Measurements from ENCODE around the gene CCDC9B.

The CCDC9B gene

DNA sequence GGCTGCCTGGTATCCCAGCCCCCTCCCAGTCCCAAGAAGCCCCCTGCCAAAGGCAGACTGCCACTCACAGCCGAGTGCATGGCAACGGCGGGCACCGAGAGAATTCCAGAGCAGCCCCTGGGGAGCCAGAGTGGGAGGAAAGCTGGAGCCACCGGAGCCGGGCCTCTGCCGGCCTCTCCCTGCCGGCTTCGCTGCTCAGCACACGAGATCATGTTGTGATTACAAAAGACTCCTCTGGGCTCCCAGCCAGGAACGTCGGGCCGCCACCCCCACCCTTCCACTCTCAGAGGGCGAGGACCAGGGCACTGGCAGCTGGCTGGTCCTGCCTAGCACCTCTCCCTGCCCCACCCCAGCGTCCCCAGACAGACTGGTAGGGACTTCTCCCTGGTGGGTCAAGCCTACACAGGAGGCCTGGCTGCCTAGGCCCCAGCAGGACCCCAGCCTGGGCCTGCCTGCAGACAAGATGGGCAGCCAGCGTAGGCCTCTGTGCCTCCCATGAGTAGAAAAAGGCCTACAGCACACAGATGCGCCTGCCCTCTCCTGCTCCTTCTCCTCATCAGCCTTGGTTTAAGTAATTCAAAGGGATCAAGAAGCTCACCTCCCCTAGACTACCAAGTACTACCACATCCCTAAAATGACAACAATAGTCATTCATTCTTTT, at the start of gene CCDC9B:
TSS of gene CCDC9B (minus strand) at position 200 of the 661 bp plus-strand sequence. CDS start at position 80, 120 bp downstream.
- no peak for DNase-seq

DNA sequence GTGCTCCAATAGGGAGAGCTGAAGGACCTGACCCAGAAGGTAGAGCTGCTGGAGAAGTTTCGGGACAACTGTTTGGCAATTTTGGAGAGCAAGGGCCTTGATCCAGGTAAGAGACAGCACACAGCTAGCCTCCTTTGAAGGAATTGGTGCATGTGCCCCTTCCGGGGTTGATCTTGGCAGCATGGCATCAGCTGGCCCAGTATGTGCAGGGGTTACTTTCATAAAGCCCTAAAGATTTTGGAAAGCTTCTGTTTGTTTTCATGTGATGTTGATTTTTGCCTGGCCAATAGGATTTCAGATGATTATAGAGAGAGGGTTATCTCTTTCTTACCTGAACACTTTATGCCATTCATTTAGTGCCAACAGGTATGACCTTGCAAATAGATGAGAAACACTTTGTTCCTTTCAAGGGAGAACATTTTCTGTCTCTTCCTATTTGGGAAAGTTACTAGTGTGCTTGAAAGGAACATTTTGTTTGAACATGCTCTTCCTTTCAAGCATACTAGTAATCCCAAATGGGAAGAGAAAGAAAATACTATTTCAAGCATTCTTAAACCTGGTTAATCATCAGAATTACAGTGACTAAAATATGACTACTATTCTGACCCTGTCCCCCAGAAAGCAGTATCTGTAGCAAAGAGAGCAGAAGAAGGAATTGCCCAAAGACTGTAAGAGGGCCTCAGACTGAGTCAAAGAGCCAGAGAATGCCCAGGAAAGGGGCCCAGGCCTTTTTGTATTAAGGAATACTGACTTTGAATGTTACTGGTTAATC, 49.3 kb upstream of the CCDC9B start:
- no peak for DNase-seq

DNA sequence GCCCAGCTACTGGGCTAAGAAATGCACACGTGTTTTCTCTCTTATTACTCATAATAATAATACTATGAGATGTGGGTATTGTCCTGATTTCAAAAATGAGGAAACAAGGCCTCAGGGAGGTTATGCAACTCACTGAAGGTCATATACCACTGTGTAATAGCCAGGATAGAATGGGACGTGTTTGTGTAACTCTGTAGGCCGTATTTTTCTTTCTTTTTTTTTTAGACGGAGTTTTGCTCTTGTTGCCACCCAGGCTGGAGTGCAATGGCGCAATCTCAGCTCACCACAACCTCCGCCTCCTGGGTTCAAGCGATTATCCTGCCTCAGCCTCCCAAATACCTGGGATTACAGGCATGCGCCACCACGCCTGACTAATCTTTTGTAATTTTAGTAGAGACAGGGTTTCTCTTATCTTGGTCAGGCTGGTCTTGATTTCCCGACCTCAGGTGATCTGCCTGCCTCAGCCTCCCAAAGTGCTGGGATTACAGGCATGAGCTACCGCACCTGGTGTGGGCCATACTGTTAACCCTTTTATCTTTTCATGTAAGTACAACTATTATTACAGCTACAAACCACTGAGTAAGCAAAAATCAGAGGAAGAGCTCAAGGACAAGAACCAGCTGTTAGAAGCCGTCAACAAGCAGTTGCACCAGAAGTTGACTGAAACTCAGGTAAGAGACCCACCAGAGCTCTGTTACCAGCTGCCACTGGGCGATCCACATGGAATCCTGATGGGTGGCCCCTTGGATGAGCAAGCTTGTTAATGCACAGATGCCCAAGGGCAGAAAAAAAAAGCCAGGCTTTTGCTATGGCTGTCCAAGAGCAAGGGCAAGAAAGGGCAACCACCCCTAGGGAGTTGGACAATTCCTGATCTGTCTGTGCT, 48.4 kb upstream of the CCDC9B start:
- no peak for DNase-seq

DNA sequence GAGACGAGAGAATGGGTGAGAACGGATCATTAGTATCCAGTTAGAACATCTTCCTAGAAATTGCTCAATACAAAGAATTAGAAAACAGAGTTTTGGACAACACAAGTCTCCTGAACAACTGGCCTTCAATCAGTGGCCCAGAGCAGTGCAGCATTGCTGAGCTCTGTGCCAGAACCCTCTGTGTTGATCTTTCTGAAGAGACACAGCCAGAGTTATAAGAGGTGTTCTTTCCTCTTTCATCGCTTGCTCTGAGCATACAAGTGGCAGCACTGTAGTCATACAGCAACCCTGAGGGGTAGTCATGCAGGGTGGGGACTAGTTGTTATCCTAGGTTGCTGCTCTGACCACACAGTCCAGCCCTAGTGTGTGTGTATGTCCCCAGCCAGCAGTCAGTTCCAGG, 45.7 kb upstream of the CCDC9B start:
- no peak for DNase-seq

DNA sequence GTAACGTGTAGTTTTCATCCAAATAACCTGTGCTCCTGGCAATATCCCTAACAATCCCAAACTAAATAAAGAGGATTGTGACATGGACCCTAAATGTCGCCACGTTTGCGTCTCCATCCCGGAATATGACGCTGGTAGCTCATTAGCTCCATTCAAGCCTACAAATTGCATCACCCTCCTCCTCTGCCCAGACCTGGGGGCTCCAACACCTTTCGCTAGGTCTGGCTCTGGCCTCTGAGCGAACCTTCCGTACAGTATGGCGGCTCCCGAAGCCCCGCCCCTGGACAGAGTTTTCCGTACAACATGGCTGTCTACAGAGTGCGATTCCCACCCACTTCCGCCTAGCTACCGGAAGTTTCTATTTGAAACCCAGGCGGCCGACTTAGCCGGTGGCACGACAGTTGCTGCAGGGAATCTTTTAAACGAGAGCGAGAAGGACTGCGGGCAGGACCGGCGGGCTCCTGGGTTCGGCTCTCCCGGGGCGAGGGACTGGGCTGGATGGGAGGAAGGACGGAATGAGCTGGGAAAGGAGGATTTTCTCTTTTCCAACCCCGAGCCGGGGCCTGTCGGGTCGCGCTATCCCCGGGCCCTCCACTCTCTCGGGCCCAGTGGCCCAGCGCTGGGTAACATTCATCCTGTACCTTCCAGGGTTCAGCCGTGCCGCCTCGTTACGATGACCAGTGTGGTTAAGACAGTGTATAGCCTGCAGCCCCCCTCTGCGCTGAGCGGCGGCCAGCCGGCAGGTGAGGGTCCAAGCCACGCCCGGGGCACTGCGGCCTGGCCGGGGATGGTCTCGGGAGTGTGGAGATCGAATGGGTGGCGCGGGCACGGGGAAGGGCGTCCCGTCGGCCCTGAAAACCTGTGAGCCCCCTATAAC, 42.1 kb upstream of the CCDC9B start, which contains the start of gene KNSTRN:
TSS of gene KNSTRN (plus strand) at position 142 of the 877 bp plus-strand sequence. CDS start at position 257, 115 bp downstream.
- DNase-seq, result peak; percentile 93

DNA sequence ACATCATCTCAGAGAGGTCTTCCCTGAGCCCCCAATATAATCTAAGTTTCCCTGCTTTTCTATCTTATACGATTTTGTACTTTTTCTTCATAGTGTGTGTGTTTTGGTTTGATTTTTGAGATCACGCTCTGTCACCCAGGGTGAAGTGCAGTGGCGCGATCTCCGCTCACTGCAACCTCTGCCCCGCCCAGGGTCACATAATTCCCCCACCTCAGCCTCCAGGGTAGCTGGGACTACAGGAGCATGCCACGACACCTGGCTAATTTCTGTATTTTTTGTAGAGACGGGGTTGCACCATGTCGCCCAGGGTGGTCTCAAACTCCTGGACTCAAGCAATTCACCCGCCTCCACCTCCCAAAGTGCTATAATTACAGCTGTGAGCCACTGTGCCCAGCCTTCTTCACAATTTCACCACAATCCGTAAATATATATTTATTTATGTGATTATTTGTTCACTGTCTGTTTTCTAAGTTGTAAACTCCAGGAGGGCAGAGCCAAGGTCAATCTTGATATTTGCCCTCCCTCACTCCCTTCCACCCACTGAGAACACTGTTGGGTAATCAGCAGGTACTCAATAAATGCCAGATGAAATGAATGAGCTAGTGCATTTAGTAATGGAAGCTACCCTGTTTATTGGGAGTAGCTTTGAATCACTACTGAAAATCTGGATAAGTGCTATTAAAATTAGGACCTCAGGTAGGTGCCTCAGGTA, 41.2 kb upstream of the CCDC9B start:
- no peak for DNase-seq

DNA sequence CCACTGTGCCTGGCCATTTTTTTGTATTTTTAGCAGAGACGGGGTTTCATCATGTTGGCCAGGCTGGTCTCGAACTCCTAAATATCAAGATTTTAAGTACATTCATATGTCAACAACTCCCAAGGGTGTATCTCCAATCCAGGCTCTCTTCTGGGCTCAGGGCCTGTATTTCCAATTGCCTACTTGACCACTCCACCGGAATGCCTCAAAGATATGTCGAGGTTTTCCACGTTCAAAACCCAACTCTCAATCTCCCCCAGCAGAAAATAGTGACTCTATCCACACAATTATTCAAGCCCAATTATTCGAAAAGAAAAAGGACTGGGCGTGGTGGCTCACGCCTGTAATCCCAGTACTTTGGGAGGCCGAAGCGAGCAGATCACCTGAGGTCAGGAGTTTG, 39.9 kb upstream of the CCDC9B start:
- no peak for DNase-seq

DNA sequence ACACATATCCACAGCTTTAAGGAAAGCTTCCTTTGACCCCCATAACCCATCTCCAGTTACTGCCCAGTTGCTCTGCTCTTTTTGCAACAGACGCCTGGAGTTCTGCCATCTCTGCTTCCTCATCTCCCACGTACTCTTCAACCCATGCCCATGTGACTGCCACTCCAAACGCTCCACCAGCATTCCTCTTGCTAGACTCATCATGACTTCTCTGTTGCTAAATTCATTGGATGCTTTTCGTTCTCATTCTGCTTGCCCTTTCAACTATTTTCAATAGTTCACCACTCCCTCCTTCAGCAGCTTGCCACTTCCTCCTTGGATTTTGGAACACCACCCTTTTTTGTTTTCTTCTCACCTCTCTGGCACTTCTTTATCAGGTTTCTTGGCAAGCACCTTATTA, 39.1 kb upstream of the CCDC9B start:
- DNase-seq, result no peak

DNA sequence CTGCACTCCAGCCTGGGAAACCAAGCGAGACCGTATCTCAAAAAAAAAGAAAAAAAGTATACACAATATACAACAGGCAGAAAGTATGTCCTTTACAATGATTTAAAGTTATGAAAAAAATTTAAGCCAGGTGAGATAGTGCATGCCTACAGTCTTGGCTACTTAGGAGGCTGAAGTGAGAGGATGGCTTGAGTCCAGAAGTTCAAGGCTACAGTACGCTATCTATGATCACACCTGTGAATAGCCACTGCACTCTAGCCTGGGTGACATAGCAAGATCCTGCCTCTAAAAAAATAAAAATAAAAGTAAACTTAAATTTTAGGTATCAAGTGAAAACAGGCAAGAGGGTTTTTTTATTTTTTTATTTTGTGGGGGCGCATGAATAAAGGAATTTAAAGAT, 38.6 kb upstream of the CCDC9B start:
- DNase-seq, result no peak

DNA sequence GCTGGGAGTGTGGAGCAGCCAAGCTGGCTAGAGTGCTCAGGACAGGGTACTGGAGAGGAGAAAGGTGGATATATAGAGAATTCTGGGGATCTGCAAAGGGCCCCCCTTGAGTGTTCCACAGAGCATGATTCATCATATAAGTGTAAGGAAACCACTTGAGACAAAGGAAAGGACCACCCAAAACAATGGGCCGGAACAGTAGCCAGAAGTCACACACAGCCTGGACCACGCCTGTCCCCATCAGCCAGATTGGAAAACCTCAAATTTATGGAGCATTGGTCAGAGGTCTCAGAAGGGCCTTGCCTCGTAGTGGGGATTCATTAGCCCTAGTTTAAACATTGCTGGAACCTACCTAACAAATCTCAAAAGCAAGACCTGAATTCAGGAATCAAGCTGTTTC, 36.9 kb upstream of the CCDC9B start:
- DNase-seq, result no peak

DNA sequence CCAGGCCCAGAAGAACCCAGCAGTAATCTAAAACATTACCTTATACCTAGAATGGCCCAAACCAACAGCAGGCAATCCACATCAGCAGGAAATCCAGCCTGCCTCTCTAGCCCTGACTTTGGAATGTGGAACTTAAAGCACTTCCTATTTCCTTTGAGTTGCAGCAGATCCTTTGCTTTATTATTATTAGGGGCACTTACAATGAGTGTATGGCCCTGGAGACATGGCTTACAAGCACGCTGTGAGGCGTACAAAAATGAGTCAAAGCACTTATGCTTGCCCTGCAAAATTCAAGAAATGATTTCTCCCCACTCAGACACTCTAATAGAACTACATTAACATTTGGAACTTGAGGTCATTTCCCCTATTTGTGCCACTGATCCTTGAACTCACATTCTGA, 32.2 kb upstream of the CCDC9B start:
- DNase-seq, result no peak

DNA sequence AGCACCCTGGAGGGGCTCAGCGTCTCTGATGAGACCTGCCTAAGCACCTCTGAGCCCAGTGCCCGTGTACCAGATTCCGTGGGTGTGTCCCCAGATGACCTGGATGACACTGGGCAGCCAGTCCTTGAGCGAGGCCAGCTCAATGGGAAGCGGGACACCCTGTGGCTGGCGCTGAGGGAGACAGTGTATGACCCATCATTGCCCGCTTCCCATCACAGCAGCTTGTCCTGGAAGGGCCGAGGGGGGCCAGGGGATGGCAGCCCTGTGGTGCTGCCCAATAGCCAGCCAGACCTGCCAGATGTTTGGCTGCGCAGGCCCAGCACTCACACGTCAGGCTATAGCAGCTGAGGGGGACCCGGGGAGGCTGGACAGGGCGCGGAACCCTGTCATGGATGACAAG, 29.2 kb upstream of the CCDC9B start:
- no peak for DNase-seq

DNA sequence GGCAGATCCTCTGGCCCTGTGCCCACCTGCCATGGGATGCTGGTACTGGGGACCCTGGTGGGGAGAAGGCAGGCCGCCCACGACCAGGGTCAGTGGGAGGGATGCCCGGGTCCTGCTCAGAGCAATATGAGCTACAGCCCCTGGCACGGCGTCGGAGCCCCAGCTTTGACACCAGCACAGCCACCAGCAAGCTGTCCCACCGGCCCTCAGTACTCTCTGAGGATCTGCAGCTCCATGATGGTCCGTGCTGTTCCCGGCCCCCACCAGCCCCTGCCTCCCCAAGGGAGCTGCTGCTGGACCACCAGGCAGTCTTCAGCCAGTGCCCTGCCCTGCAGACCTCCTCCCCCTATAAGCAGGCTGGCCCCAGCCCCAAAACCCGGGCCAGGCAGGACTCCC, 28.7 kb upstream of the CCDC9B start:
- no peak for DNase-seq

DNA sequence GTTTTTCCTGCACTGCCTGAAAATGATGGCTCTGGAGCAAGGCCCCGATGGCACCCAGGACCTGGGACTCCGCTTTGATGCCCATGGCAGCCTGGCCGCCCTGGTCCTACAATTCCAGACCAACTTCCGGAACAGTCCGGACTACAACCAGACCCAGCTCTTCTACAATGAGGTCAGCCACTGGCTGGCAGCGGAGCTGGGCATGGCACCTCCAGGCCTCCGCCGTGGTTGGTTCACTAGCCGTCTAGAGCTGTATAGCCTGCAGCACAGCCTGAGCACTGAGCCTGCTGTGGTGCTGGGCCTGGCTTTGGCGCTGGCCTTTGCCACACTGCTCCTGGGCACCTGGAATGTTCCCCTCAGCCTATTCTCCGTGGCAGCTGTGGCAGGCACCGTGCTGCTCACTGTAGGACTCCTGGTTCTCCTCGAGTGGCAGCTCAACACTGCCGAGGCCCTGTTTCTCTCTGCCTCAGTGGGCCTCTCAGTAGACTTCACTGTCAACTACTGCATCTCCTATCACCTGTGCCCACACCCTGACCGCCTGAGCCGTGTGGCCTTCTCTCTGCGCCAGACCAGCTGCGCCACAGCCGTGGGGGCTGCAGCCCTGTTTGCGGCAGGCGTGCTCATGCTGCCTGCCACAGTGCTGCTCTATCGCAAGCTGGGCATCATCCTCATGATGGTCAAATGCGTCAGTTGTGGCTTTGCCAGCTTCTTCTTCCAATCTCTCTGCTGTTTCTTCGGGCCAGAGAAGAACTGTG, 28.2 kb upstream of the CCDC9B start:
- no peak for DNase-seq

DNA sequence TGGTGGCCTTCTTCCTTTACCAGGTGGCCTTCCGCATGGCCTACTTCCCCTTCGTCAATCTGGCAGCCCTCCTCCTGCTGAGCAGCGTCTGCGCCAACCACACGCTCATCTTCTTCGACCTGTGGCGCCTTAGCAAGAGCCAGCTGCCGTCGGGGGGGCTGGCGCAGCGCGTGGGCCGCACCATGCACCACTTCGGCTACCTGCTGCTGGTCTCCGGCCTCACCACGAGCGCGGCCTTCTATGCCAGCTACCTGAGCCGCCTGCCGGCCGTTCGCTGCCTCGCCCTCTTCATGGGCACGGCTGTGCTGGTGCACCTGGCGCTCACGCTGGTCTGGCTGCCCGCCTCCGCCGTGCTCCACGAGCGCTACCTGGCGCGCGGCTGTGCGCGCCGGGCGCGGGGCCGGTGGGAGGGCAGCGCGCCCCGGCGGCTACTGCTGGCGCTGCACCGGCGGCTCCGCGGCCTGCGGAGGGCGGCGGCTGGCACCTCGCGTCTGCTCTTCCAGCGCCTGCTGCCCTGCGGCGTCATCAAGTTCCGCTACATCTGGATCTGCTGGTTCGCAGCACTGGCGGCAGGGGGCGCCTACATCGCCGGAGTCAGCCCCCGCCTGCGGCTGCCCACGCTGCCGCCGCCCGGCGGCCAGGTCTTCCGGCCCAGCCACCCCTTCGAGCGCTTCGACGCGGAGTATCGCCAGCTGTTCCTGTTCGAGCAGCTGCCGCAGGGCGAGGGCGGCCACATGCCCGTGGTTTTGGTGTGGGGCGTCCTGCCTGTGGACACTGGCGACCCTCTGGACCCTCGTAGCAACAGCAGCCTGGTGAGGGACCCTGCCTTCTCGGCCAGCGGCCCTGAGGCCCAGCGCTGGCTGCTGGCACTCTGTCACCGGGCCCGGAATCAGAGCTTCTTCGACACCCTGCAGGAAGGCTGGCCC, 27.2 kb upstream of the CCDC9B start:
- DNase-seq, result peak; percentile 91

DNA sequence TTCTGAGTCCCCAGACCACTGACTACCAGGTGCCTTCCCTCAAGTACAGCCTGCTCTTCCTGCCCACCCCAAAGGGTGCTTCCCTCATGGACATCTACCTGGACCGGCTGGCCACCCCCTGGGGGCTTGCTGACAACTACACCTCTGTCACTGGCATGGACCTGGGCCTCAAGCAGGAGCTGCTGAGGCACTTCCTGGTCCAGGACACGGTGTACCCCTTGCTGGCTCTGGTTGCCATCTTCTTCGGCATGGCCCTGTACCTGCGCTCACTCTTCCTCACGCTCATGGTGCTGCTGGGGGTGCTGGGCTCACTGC, 26.6 kb upstream of the CCDC9B start:
- no peak for DNase-seq

DNA sequence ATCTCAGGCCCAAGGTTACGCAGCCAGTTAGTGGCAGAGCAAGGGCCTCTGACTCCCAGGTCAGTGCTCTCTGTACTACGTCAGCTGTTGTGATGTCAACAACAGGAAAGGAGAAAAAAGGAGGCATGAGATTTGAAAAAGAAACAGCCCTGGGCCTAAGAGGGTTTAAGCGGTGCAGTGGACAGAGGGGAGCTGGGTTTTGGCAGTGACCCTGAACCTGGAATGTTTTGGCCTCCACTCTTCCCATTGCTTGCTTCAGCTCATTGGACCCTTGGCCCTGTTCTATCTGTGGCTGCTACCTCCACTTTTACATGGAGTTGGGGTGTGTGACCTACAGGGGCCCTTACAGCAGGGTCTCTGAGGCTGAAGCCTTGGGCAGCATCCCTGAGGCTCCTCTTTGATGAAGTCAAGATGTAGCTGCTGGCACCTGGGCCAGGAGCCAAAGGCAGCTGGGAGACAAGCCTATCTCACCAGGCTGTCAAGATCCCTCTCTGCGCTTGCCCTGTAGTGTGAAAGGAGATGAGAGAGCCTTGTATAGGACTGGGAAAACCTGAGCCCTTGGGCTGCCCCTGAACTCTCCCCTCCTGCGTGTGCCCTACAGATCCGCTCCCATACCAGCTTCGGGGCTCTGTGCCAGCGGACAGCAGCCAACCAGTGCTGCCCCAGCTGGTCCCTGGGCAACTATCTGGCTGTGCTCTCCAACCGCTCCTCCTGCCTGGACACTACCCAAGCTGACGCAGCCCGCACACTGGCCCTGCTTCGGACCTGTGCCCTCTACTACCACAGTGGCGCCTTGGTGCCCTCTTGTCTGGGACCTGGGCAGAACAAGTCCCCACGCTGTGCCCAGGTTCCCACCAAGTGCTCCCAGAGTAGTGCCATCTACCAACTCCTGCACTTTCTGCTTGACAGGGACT, 26.0 kb upstream of the CCDC9B start:
- DNase-seq, result no peak

DNA sequence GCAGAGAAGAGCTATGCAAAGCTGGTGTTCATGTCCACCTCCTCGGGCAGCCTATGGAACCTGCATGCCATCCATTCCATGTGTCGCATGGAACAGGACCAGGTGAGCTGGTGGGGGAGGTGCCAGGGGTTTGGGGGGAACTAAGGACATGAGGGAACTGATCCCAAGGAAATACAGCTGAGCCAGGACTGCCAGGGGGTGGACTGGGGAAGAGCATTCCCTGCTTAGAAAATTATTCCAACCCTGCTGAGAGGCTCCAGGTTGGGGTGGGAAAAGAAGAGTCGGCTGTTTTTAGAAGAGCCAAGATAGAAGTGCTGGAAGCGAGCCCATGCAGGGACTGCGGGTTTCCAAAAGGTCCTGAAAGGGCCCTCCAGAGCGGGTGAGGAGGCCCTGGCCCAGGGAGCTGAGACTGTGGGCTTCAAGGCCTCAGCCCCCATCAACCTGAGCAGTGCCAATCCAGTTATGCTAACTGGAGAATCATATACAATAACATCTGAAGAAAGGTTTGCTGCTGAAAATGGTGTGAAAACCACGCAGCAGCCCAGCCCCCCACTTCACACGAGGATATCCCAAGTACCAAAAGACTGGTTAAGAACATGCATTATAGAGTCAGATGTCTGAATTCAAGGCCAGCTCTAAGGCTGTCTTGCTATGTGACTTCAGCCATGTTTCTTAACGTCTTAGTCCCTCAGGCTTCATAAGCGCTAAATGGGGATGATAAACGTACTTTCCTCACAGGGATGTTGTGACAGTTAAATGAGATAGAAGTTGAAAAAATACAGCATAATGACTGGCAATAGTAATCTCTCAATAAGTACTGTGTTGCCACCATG, 25.1 kb upstream of the CCDC9B start:
- no peak for DNase-seq

Data from CD4-positive, alpha-beta T cell treated with Interleukin-4 for 4 hours (primary cell).